WTC11 (cell line): ENCODE data around the gene EI24. TPM values are rescaled to one million over a fixed set of nuclear protein-coding genes. Genes with fewer than 3 reads are reported as not detected.

Experiments
- ATAC-seq: fragments of 200-7000 bp; cut with Tn5 transposase; 2 replicates; pipeline ENCODE4 v1.10.0; 2021; ENCODE audit warnings: mild to moderate bottlenecking, moderate library complexity
- CTCF ChIA-PET: fragments of 300-600 bp; sonication (Branson Sonifier 250); formaldehyde crosslinking; loops from one replicate; lab custom pipeline; 2021; ENCODE audit warnings: antibody characterized with exemption; lab: Charles Lee
- POLR2A ChIA-PET: fragments of 350-600 bp; sonication (Branson Sonifier 250); formaldehyde crosslinking; loops from one replicate; lab custom pipeline; 2021; ENCODE audit warnings: antibody characterized with exemption; lab: Charles Lee
- DNase-seq: peaks from one replicate; pipeline ENCODE4 v3.0.0; 2021; ENCODE audit warnings: low spot score
- H3K27ac Mint-ChIP-seq: 2 replicates; pipeline ENCODE4 v1.8.0; 2021; ENCODE audit warnings: mixed read lengths
- H3K27me3 Mint-ChIP-seq: 2 replicates; pipeline ENCODE4 v1.8.0; 2021; ENCODE audit warnings: low read depth, mild to moderate bottlenecking, moderate library complexity, mixed read lengths
- H3K36me3 Mint-ChIP-seq: 2 replicates; pipeline ENCODE4 v1.8.0; 2021; ENCODE audit warnings: mixed read lengths
- H3K4me1 Mint-ChIP-seq: 2 replicates; pipeline ENCODE4 v1.8.0; 2022; ENCODE audit warnings: mixed read lengths
- H3K4me3 Mint-ChIP-seq: 2 replicates; pipeline ENCODE4 v1.8.0; 2021; ENCODE audit warnings: mild to moderate bottlenecking, moderate library complexity, mixed read lengths
- H3K9me3 Mint-ChIP-seq: 2 replicates; pipeline ENCODE4 v1.8.0; 2021; ENCODE audit warnings: mixed read lengths
- ATF1 ChIP-seq: sonication (generic); formaldehyde crosslinking; IDR thresholded peaks from 2 replicates; pipeline ENCODE4 v1.8.1; 2023; ENCODE audit warnings: mild to moderate bottlenecking, moderate library complexity, missing genetic modification reagents
- E2F4 ChIP-seq: sonication (generic); formaldehyde crosslinking; IDR thresholded peaks from 2 replicates; pipeline ENCODE4 v1.8.1; 2022; ENCODE audit warnings: low read depth, mild to moderate bottlenecking, moderate library complexity, missing genetic modification reagents, borderline replicate concordance
- E2F5 ChIP-seq: sonication (generic); formaldehyde crosslinking; IDR thresholded peaks from 2 replicates; pipeline ENCODE4 v1.8.1; 2022; ENCODE audit warnings: mild to moderate bottlenecking, moderate library complexity, missing genetic modification reagents
- RELA ChIP-seq: sonication (generic); formaldehyde crosslinking; IDR thresholded peaks from 2 replicates; pipeline ENCODE4 v1.8.1; 2022; ENCODE audit warnings: missing genetic modification reagents, mild to moderate bottlenecking, borderline replicate concordance
- USF1 ChIP-seq: sonication (generic); formaldehyde crosslinking; IDR thresholded peaks from 2 replicates; pipeline ENCODE4 v1.8.0; 2022; ENCODE audit warnings: mild to moderate bottlenecking, missing genetic modification reagents
- ZBTB43 ChIP-seq: sonication (generic); formaldehyde crosslinking; IDR thresholded peaks from 2 replicates; pipeline ENCODE4 v1.8.1; 2023; ENCODE audit warnings: mild to moderate bottlenecking, missing genetic modification reagents
- total RNA-seq: library from RNA; stranded (reverse); gene quantifications from 3 replicates; pipeline ENCODE4 v1.2.3, GENCODE V29; 2021
- TF ChIP-seq, protein P1 (sequence below): sonication (generic); formaldehyde crosslinking; IDR thresholded peaks from 2 replicates; pipeline ENCODE4 v1.8.1; 2022; ENCODE audit warnings: mild to moderate bottlenecking, missing genetic modification reagents, moderate library complexity, borderline replicate concordance
- TF ChIP-seq, protein P2 (sequence below): sonication (generic); formaldehyde crosslinking; IDR thresholded peaks from 2 replicates; pipeline ENCODE4 v1.8.0; 2023; ENCODE audit warnings: missing genetic modification reagents
- TF ChIP-seq, protein P3 (sequence below): sonication (generic); formaldehyde crosslinking; IDR thresholded peaks from 2 replicates; pipeline ENCODE4 v1.8.1; 2023; ENCODE audit warnings: mild to moderate bottlenecking, missing genetic modification reagents, moderate library complexity
- TF ChIP-seq, protein P4 (sequence below): fragments of 250-450 bp; sonication (Bioruptor Pico); IDR thresholded peaks from 2 replicates; pipeline ENCODE4 v1.9.0; 2021; ENCODE audit warnings: mild to moderate bottlenecking
- TF ChIP-seq, protein P5 (sequence below): sonication (generic); formaldehyde crosslinking; IDR thresholded peaks from 2 replicates; pipeline ENCODE4 v1.8.1; 2023; ENCODE audit warnings: mild to moderate bottlenecking, missing genetic modification reagents, borderline replicate concordance
- TF ChIP-seq, protein P6 (sequence below): sonication (generic); formaldehyde crosslinking; conservative IDR thresholded peaks from 2 replicates; pipeline ENCODE4 v1.8.1; 2022; ENCODE audit warnings: mild to moderate bottlenecking, missing genetic modification reagents

Gene EI24
- total RNA-seq, 1 experiment from 2014 or later = 120 TPM

DNA sequence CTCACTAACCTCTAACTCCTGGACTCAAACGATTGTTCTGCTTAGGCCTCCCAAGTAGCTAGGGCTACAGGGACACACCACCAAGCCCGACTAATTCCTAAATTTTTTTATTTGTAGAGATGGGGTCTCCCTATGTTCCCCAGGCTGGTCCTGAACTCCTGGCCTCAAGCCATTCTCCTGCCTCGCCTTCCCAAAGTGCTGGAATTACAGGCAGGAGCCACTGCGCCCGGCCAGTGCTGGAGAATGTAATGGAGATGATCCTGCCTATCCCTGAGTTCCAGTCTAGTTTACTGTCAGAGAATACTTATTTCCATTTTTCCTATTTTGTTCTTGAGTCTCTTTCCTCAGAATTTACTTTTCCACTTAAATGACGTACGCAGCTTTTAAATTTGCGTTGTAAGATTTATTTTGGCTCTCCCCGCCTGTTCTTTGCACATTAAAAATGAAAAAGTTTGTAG lies 55.5 kb downstream of the EI24 start, which contains the start of gene CHEK1:
Gene CHEK1 (plus strand): TSS at position 408 of the 458 bp plus-strand sequence. CDS start 1,606 bp downstream, outside the sequence.
- DNase-seq (no peak), ATAC-seq (no peak)
- H3K4me3 Mint-ChIP-seq = peak within 1 kb of the TSS; percentile 88
- H3K9me3 Mint-ChIP-seq = no peaks in the 10 kb centered on the region
- H3K27ac Mint-ChIP-seq = peak within 1 kb of the TSS; percentile 97
- peaks cover 35% of the 10 kb centered on the region for H3K36me3 Mint-ChIP-seq
- POLR2A ChIA-PET = interaction anchor here (0.8 to 2.1 kb wide), 2 partner anchors 33 to 437 kb away, joined by 3 to 9 read pairs; partner anchors contain the start of gene STT3A
- peaks cover 13% of the 10 kb centered on the region for H3K4me1 Mint-ChIP-seq
- no peaks in the 10 kb centered on the region for H3K27me3 Mint-ChIP-seq
- no peak for TF ChIP-seq ZBTB43
- TF ChIP-seq ATF1 (CRISPR knock-in tag) = no peak
- TF ChIP-seq, protein P1, sequence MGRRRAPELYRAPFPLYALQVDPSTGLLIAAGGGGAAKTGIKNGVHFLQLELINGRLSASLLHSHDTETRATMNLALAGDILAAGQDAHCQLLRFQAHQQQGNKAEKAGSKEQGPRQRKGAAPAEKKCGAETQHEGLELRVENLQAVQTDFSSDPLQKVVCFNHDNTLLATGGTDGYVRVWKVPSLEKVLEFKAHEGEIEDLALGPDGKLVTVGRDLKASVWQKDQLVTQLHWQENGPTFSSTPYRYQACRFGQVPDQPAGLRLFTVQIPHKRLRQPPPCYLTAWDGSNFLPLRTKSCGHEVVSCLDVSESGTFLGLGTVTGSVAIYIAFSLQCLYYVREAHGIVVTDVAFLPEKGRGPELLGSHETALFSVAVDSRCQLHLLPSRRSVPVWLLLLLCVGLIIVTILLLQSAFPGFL = no peak
- TF ChIP-seq, protein P2, sequence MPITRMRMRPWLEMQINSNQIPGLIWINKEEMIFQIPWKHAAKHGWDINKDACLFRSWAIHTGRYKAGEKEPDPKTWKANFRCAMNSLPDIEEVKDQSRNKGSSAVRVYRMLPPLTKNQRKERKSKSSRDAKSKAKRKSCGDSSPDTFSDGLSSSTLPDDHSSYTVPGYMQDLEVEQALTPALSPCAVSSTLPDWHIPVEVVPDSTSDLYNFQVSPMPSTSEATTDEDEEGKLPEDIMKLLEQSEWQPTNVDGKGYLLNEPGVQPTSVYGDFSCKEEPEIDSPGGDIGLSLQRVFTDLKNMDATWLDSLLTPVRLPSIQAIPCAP (CRISPR knock-in tag) = no peak
- TF ChIP-seq, protein P3, sequence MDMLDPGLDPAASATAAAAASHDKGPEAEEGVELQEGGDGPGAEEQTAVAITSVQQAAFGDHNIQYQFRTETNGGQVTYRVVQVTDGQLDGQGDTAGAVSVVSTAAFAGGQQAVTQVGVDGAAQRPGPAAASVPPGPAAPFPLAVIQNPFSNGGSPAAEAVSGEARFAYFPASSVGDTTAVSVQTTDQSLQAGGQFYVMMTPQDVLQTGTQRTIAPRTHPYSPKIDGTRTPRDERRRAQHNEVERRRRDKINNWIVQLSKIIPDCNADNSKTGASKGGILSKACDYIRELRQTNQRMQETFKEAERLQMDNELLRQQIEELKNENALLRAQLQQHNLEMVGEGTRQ (CRISPR knock-in tag) = no peak
- TF ChIP-seq E2F5 = no peak
- TF ChIP-seq RELA (CRISPR knock-in tag) = no peak
- TF ChIP-seq, protein P4, sequence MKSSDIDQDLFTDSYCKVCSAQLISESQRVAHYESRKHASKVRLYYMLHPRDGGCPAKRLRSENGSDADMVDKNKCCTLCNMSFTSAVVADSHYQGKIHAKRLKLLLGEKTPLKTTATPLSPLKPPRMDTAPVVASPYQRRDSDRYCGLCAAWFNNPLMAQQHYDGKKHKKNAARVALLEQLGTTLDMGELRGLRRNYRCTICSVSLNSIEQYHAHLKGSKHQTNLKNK (CRISPR knock-in tag) = no peak
- TF ChIP-seq E2F4 = no peak
- TF ChIP-seq USF1 (CRISPR knock-in tag) = no peak
- TF ChIP-seq, protein P5, sequence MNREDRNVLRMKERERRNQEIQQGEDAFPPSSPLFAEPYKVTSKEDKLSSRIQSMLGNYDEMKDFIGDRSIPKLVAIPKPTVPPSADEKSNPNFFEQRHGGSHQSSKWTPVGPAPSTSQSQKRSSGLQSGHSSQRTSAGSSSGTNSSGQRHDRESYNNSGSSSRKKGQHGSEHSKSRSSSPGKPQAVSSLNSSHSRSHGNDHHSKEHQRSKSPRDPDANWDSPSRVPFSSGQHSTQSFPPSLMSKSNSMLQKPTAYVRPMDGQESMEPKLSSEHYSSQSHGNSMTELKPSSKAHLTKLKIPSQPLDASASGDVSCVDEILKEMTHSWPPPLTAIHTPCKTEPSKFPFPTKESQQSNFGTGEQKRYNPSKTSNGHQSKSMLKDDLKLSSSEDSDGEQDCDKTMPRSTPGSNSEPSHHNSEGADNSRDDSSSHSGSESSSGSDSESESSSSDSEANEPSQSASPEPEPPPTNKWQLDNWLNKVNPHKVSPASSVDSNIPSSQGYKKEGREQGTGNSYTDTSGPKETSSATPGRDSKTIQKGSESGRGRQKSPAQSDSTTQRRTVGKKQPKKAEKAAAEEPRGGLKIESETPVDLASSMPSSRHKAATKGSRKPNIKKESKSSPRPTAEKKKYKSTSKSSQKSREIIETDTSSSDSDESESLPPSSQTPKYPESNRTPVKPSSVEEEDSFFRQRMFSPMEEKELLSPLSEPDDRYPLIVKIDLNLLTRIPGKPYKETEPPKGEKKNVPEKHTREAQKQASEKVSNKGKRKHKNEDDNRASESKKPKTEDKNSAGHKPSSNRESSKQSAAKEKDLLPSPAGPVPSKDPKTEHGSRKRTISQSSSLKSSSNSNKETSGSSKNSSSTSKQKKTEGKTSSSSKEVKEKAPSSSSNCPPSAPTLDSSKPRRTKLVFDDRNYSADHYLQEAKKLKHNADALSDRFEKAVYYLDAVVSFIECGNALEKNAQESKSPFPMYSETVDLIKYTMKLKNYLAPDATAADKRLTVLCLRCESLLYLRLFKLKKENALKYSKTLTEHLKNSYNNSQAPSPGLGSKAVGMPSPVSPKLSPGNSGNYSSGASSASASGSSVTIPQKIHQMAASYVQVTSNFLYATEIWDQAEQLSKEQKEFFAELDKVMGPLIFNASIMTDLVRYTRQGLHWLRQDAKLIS = no peak
- TF ChIP-seq, protein P6, sequence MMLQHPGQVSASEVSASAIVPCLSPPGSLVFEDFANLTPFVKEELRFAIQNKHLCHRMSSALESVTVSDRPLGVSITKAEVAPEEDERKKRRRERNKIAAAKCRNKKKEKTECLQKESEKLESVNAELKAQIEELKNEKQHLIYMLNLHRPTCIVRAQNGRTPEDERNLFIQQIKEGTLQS = no peak
- CTCF ChIA-PET = interaction anchor here (0.6 to 1.6 kb wide), 4 partner anchors 57 to 278 kb away, joined by 3 to 4 read pairs (median 4); partner anchors contain the start of gene PUS3
